Left lung (tissue), 10 donors: ENCODE data around the gene RGS17. TPM values are rescaled to one million over a fixed set of nuclear protein-coding genes. Genes with fewer than 3 reads are reported as not detected.
"Not testable (repeated sequence)": the region's sequence is repeated elsewhere in the genome, so short reads cannot be mapped to it uniquely, and the experiment has no call there.

Experiments used
- ATAC-seq: fragments of 200-7000 bp; cut with Tn5 transposase; one replicate; pipeline ENCODE4 v1.9.1; 2020; ENCODE audit warnings: moderate library complexity
- DNase-seq, 4 donors: peaks; one replicate each; pipeline ENCODE4 v3.0.0-alpha.2; 2013 to 2020
- H3K27ac ChIP-seq, 2 donors: fragments of 200-600 bp; sonication (generic) in 1 of 2; one replicate each; pipeline versions ENCODE4 v1.5.0 to v1.8.0; 2020 to 2021
- H3K27me3 ChIP-seq, 2 donors: fragments of 200-600 bp; sonication (generic) in 1 of 2; one replicate each; pipeline versions ENCODE4 v1.5.0 to v1.8.0; 2020 to 2021
- H3K36me3 ChIP-seq, 2 donors: fragments of 200-600 bp; sonication (generic) in 1 of 2; one replicate each; pipeline versions ENCODE4 v1.5.0 to v1.8.0; 2020 to 2021
- H3K4me1 ChIP-seq, 2 donors: fragments of 200-600 bp; one replicate each; pipeline ENCODE4 v1.8.0; 2021
- H3K4me3 ChIP-seq, 2 donors: fragments of 200-600 bp; sonication (generic) in 1 of 2; one replicate each; pipeline versions ENCODE4 v1.5.0 to v1.8.0; 2020 to 2021; ENCODE audit warnings: mild to moderate bottlenecking in 1 of 2
- H3K9me3 ChIP-seq, 2 donors: fragments of 200-600 bp; sonication (generic) in 1 of 2; one replicate each; pipeline versions ENCODE4 v1.5.0 to v1.8.0; 2020 to 2021
- intact Hi-C, 2 donors: fragments of 100-400 bp; cut with DNase I; formaldehyde crosslinking; loops; one replicate each; pipeline versions ENCODE4 v1.11.2 to v1.14.2; 2022
- polyA plus RNA-seq, 6 donors: library from polyadenylated mRNA; unstranded; fragments of 120-200 nt; gene quantifications; one replicate each; pipeline ENCODE4 v1.2.1, GENCODE V29; 2013; ENCODE audit not compliant: insufficient read length in 6 of 6
- total RNA-seq, 2 donors: library from RNA; stranded (reverse); fragmentation: NEBNext Ultra II Directional; extraction: Animal tissue kit (Norgen Biotek cat#: 25700); gene quantifications; one replicate each; pipeline ENCODE4 v1.2.1, GENCODE V29; 2021
- TF ChIP-seq, protein P1 (sequence below), 2 donors: fragments of 200-600 bp; sonication (generic) in 1 of 2; IDR thresholded peaks; one replicate each; pipeline versions ENCODE4 v1.5.0 to v1.8.0; 2021; ENCODE audit warnings: antibody characterized with exemption in 2 of 2
- donor health status: DM: no; HTN: yes; CAD: no.
- donor health status: DM: no; HTN: no; CAD: no.

RGS17 gene
- total and polyA plus RNA-seq, 8 donors: 0.15 to 2.7 (median 2.3) TPM

DNA sequence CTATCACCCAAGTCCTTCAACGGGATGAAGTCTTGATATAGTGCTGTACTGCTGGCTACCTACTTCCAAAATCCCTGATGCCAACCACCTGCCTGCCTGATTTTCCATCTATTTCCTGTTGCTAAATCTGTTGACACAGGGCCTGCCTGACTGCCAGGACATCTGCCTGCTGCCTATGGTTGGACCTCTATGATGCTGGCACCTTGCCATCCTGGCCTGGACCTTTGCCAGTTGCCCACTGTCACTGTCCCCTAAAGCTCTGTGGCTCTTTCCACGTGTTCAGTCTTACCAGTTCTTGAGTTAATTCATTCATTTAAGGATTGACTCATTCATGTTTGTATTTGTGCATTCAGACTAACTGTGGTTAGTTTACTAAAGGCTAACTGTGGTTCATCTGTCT lies 9.2 kb upstream of the RGS17 start:
- Histone ChIP-seq H3K4me3 (no peak overlapping the region), H3K9me3 (no peaks in the 10 kb centered on the region), H3K4me1 (no peaks in the 10 kb centered on the region), H3K27me3 (no peaks in the 10 kb centered on the region), H3K36me3 (no peaks in the 10 kb centered on the region), H3K27ac (no peak overlapping the region)
- no peak for ATAC-seq
- intact Hi-C loops: no loop called here
- TF ChIP-seq, protein P1, sequence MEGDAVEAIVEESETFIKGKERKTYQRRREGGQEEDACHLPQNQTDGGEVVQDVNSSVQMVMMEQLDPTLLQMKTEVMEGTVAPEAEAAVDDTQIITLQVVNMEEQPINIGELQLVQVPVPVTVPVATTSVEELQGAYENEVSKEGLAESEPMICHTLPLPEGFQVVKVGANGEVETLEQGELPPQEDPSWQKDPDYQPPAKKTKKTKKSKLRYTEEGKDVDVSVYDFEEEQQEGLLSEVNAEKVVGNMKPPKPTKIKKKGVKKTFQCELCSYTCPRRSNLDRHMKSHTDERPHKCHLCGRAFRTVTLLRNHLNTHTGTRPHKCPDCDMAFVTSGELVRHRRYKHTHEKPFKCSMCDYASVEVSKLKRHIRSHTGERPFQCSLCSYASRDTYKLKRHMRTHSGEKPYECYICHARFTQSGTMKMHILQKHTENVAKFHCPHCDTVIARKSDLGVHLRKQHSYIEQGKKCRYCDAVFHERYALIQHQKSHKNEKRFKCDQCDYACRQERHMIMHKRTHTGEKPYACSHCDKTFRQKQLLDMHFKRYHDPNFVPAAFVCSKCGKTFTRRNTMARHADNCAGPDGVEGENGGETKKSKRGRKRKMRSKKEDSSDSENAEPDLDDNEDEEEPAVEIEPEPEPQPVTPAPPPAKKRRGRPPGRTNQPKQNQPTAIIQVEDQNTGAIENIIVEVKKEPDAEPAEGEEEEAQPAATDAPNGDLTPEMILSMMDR (IDR thresholded peaks at IDR 0.05): no peak
- no peak for DNase-seq

- Histone ChIP-seq H3K36me3 (no peaks in the 10 kb centered on the region), H3K4me3 (no peak overlapping the region), H3K4me1 (no peaks in the 10 kb centered on the region), H3K9me3 (no peaks in the 10 kb centered on the region), H3K27ac (no peak overlapping the region), H3K27me3 (no peaks in the 10 kb centered on the region)
- TF ChIP-seq, protein P1 (IDR thresholded peaks at IDR 0.05): no peak
- intact Hi-C loops: no loop called here
- DNase-seq (no peak), ATAC-seq (no peak)
These were observed 7.8 kb upstream of the RGS17 start for GRCh38 chr6:153138930-153139329.

- intact Hi-C loops: no loop called here
- no peak overlapping the region for H3K27ac ChIP-seq
- no peak overlapping the region for H3K4me3 ChIP-seq
- H3K9me3 ChIP-seq: no peaks in the 10 kb centered on the region
- ATAC-seq (no peak), DNase-seq (no peak)
- TF ChIP-seq, protein P1 (IDR thresholded peaks at IDR 0.05): no peak
- H3K27me3 ChIP-seq: peaks cover 0 to 21% of the 10 kb centered on the region in 2 donors
- no peaks in the 10 kb centered on the region for H3K36me3 ChIP-seq
- peaks cover 0 to 4% of the 10 kb centered on the region in 2 donors for H3K4me1 ChIP-seq
These were observed 4.6 kb upstream of the RGS17 start for GRCh38 chr6:153135681-153136080.

DNA sequence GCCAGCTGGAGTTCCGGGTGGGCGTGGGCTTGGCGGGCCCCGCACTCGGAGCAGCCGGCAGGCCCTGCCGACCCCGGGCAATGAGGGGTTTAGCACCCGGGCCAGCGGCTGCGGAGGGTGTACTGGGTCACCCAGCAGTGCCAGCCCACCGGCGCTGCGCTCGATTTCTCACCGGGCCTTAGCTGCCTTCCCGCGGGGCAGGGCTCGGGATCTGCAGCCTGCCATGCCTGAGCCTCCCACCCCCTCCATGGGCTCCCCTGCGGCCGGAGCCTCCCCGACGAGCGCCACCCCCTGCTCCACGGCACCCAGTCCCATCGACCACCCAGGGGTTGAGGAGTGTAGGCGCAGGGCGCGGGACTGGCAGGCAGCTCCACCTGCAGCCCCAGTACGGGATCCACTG lies 2.6 kb upstream of the RGS17 start:
- H3K4me3 ChIP-seq, H3K36me3 ChIP-seq, H3K9me3 ChIP-seq, ATAC-seq, H3K27ac ChIP-seq, intact Hi-C loops: not testable (repeated sequence)
- Histone ChIP-seq H3K27me3 (peaks cover 15 to 41% of the 10 kb centered on the region in 2 donors), H3K4me1 (peaks cover 8 to 16% of the 10 kb centered on the region in 2 donors)
- peak in 1 of 4 donors; percentile 74 for DNase-seq

GRCh38 chr6:153130515-153131036 lies 506 bp downstream of the RGS17 start:
- Histone ChIP-seq H3K4me1 (peaks cover 8 to 16% of the 10 kb centered on the region in 2 donors), H3K36me3 (no peaks in the 10 kb centered on the region), H3K27me3 (peaks cover 23 to 70% of the 10 kb centered on the region in 2 donors), H3K27ac (no peak overlapping the region), H3K9me3 (no peaks in the 10 kb centered on the region), H3K4me3 (peak overlapping the region; percentile 51 to 52)
- TF ChIP-seq, protein P1 (IDR thresholded peaks at IDR 0.05): no peak
- no peak for DNase-seq
- peak; percentile 24 for ATAC-seq
- intact Hi-C loops: no loop called here
